Fibroblast of skin of scalp (primary cell): ENCODE measurements around the gene TFR2.
A peak's percentile ranks its signal among the peaks of the same experiment; 100 is the strongest.

Source experiments
- DNase-seq: peaks from one replicate; pipeline ENCODE4 v3.0.0-alpha.2; 2013

The TFR2 gene

GRCh38 chr7:100612730-100613390 is 28.5 kb downstream of the TFR2 start:
- DNase-seq: no peak

- DNase-seq: peak; percentile 99
Observed at GRCh38 chr7:100611983-100612729, 29.2 kb downstream of the TFR2 start, which contains the start of gene MOSPD3. MOSPD3 (plus strand) TSS chr7:100612540; CDS start chr7:100612792, 252 bp downstream.

- DNase-seq: no peak
Observed at GRCh38 chr7:100609958-100610357, 31.4 kb downstream of the TFR2 start.

GRCh38 chr7:100607111-100607510 is 34.2 kb downstream of the TFR2 start:
- no peak for DNase-seq

- DNase-seq: no peak
Observed at GRCh38 chr7:100606313-100606712, 35.0 kb downstream of the TFR2 start.

- DNase-seq: no peak
Observed at GRCh38 chr7:100604976-100605911, 36.1 kb downstream of the TFR2 start.

- peak; percentile 87 for DNase-seq
Observed at GRCh38 chr7:100604028-100604975, 37.0 kb downstream of the TFR2 start.

- peak; percentile 52 for DNase-seq
Observed at GRCh38 chr7:100603726-100604027, 37.7 kb downstream of the TFR2 start.

- peak; percentile 96 for DNase-seq
Observed at GRCh38 chr7:100602889-100603725, 38.2 kb downstream of the TFR2 start.

GRCh38 chr7:100600730-100601038 is 40.7 kb downstream of the TFR2 start:
- no peak for DNase-seq

GRCh38 chr7:100599911-100600729 is 41.2 kb downstream of the TFR2 start:
- DNase-seq: no peak

- DNase-seq: no peak
Observed at GRCh38 chr7:100598425-100598824, 42.9 kb downstream of the TFR2 start.

- DNase-seq: no peak
Observed at GRCh38 chr7:100595188-100595587, 46.2 kb downstream of the TFR2 start.

- no peak for DNase-seq
Observed at GRCh38 chr7:100591596-100591995, 49.8 kb downstream of the TFR2 start.

- peak; percentile 35 for DNase-seq
Observed at GRCh38 chr7:100590077-100590737, 51.1 kb downstream of the TFR2 start.

- no peak for DNase-seq
Observed at GRCh38 chr7:100589341-100589947, 51.9 kb downstream of the TFR2 start.

- peak; percentile 42 for DNase-seq
Observed at GRCh38 chr7:100588438-100588837, 52.9 kb downstream of the TFR2 start.

GRCh38 chr7:100586266-100587025 is 54.9 kb downstream of the TFR2 start, which contains the start of gene FBXO24:
FBXO24 (plus strand) TSS chr7:100586328; CDS start chr7:100586626, 298 bp downstream.
- DNase-seq: peak; percentile 100
